Measurements from ENCODE around the gene KCNG3.

Gene KCNG3

GRCh38 chr2:42498497-42498896, 4.7 kb upstream of the KCNG3 start:
- H3K4me1 Mint-ChIP-seq (ENCODE audit: low read depth) = peaks cover 5% of the 10 kb centered on the region
- H3K9me3 Mint-ChIP-seq = no peaks in the 10 kb centered on the region
- H3K36me3 Mint-ChIP-seq (ENCODE audit: low read depth) = no peaks in the 10 kb centered on the region
- H3K4me3 Mint-ChIP-seq = no peak overlapping the region
- H3K27ac Mint-ChIP-seq = no peak overlapping the region
- peaks cover 19% of the 10 kb centered on the region for H3K27me3 Mint-ChIP-seq (ENCODE audit: low read depth)

GRCh38 chr2:42495611-42496010, 1.8 kb upstream of the KCNG3 start:
- H3K27ac Mint-ChIP-seq = no peak overlapping the region
- H3K4me1 Mint-ChIP-seq (ENCODE audit: low read depth) = peaks cover 5% of the 10 kb centered on the region
- H3K9me3 Mint-ChIP-seq = no peaks in the 10 kb centered on the region
- peaks cover 39% of the 10 kb centered on the region for H3K27me3 Mint-ChIP-seq (ENCODE audit: low read depth)
- H3K4me3 Mint-ChIP-seq = no peak overlapping the region
- no peaks in the 10 kb centered on the region for H3K36me3 Mint-ChIP-seq (ENCODE audit: low read depth)

DNA sequence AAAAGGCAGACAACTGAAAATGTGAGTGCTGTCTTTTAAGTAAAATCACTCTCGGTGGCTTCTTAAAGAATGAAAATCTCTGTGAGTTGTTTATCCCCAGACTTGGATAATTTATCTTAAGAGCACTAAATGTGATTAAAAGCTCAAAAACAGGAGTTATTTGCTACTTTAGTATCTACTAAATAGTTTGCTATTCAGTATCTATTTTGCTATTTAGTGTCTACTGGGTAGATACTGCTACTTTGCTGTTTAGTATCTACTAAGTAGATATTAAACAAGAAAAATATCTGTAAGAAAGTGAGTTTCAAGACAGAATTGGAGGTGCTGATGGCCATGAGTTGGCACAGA, 1.4 kb upstream of the KCNG3 start:
- no peaks in the 10 kb centered on the region for H3K9me3 Mint-ChIP-seq
- H3K4me1 Mint-ChIP-seq (ENCODE audit: low read depth) = peaks cover 5% of the 10 kb centered on the region
- H3K27ac Mint-ChIP-seq = no peak overlapping the region
- no peaks in the 10 kb centered on the region for H3K36me3 Mint-ChIP-seq (ENCODE audit: low read depth)
- peak overlapping the region; percentile 89 for H3K4me3 Mint-ChIP-seq
- H3K27me3 Mint-ChIP-seq (ENCODE audit: low read depth) = peaks cover 43% of the 10 kb centered on the region

- H3K27ac Mint-ChIP-seq = peak overlapping the region; percentile 39
- no peaks in the 10 kb centered on the region for H3K36me3 Mint-ChIP-seq (ENCODE audit: low read depth)
- no peaks in the 10 kb centered on the region for H3K9me3 Mint-ChIP-seq
- H3K4me3 Mint-ChIP-seq = peak overlapping the region; percentile 89
- peaks cover 49% of the 10 kb centered on the region for H3K27me3 Mint-ChIP-seq (ENCODE audit: low read depth)
- H3K4me1 Mint-ChIP-seq (ENCODE audit: low read depth) = peaks cover 5% of the 10 kb centered on the region
Measured at GRCh38 chr2:42494355-42495233, 812 bp upstream of the KCNG3 start.

GRCh38 chr2:42492691-42493467, 903 bp downstream of the KCNG3 start:
- peaks cover 55% of the 10 kb centered on the region for H3K27me3 Mint-ChIP-seq (ENCODE audit: low read depth)
- H3K4me1 Mint-ChIP-seq (ENCODE audit: low read depth) = peaks cover 5% of the 10 kb centered on the region
- H3K36me3 Mint-ChIP-seq (ENCODE audit: low read depth) = no peaks in the 10 kb centered on the region
- peak overlapping the region; percentile 51 for H3K4me3 Mint-ChIP-seq
- no peak overlapping the region for H3K27ac Mint-ChIP-seq
- H3K9me3 Mint-ChIP-seq = no peaks in the 10 kb centered on the region

DNA sequence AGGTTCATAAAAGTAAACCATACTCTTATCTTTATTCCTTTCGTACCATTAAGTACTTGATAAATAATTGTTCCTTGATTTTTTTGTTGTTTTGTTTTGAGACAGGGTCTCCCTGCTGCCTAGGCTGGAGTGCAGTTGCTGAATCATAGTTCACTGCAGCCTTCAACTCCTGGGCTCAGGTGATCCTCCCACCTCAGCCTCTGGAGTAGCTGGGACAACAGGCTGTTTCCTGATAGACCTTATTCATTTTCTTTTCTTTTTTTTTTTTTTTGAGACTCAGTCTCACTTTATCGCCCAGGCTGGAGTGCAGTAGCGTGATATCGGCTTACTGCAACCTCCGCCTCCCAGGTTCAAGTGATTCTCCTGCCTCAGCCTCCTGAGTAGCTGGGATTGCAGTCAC, 5.5 kb downstream of the KCNG3 start:
- H3K27me3 Mint-ChIP-seq (ENCODE audit: low read depth) = peaks cover 45% of the 10 kb centered on the region
- no peaks in the 10 kb centered on the region for H3K4me1 Mint-ChIP-seq (ENCODE audit: low read depth)
- H3K36me3 Mint-ChIP-seq (ENCODE audit: low read depth) = no peaks in the 10 kb centered on the region
- H3K9me3 Mint-ChIP-seq = no peaks in the 10 kb centered on the region
- H3K27ac Mint-ChIP-seq = no peak overlapping the region
- H3K4me3 Mint-ChIP-seq = no peak overlapping the region

GRCh38 chr2:42486145-42486906, 7.5 kb downstream of the KCNG3 start:
- Mint-ChIP-seq H3K27ac (no peak overlapping the region), H3K27me3 (ENCODE audit: low read depth) (peaks cover 30% of the 10 kb centered on the region), H3K9me3 (no peaks in the 10 kb centered on the region), H3K4me1 (ENCODE audit: low read depth) (no peaks in the 10 kb centered on the region), H3K36me3 (ENCODE audit: low read depth) (no peaks in the 10 kb centered on the region), H3K4me3 (no peak overlapping the region)

GRCh38 chr2:42480402-42480801, 13.4 kb downstream of the KCNG3 start:
- Mint-ChIP-seq H3K27ac (no peak overlapping the region), H3K9me3 (no peaks in the 10 kb centered on the region), H3K36me3 (ENCODE audit: low read depth) (no peaks in the 10 kb centered on the region), H3K4me3 (no peak overlapping the region), H3K27me3 (ENCODE audit: low read depth) (peaks cover 4% of the 10 kb centered on the region), H3K4me1 (ENCODE audit: low read depth) (no peaks in the 10 kb centered on the region)

DNA sequence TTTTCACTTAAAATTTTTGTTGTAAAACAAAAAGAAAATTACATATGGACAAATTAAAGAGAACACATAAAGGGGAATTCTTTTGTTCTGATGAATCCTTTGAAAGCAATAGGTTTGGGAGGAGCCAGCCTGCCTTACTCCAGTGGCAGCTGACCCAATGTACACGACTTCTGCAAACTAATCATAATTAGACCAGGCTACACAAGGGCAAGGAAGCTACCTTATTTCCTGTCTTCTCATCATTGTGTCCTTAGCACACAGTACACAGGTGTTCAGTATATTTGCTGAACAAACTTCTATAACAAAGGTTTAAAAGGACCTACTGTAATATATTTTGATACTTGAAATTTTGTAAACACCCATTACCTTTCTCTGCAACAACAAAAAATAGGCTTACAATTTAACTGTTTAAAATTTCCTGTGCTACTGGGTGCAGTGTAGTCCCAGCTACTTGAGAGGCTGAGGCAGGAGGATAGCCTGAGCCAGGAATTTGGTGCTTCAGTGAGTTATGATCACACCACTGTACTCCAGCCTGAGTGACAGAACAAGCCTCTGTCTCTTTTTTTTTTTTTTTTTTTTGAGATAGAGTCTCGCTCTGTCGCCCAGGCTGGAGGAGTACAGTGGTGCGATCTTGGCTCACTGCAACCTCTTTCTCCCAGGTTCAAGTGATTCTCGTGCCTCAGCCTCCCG, 18.9 kb downstream of the KCNG3 start:
- H3K27me3 Mint-ChIP-seq (ENCODE audit: low read depth) = no peaks in the 10 kb centered on the region
- H3K4me3 Mint-ChIP-seq = no peak overlapping the region
- H3K4me1 Mint-ChIP-seq (ENCODE audit: low read depth) = no peaks in the 10 kb centered on the region
- no peaks in the 10 kb centered on the region for H3K36me3 Mint-ChIP-seq (ENCODE audit: low read depth)
- no peaks in the 10 kb centered on the region for H3K9me3 Mint-ChIP-seq
- no peak overlapping the region for H3K27ac Mint-ChIP-seq

- Mint-ChIP-seq H3K27me3 (ENCODE audit: low read depth) (no peaks in the 10 kb centered on the region), H3K36me3 (ENCODE audit: low read depth) (no peaks in the 10 kb centered on the region), H3K27ac (no peak overlapping the region), H3K4me3 (no peak overlapping the region), H3K4me1 (ENCODE audit: low read depth) (no peaks in the 10 kb centered on the region), H3K9me3 (no peaks in the 10 kb centered on the region)
Measured at GRCh38 chr2:42470706-42471105, 23.1 kb downstream of the KCNG3 start.

DNA sequence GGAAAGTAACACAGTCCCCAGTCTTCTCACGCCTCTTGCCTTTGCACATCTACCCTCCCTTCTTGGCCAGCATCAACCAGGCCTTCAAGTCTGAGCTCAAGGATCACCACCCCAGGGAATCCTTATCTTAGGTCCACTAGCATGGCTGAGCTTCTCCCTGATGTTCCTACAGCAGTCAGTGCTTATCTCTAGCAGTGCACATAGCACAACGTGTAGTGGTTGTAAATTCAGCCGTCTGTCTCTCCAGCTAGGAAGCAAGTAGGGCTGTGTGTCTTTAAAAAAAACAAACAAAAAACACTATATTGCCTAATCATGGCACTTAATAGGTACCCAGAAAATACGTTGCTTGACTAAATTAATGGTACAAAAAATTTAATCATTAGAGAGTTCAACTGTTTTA, 29.2 kb downstream of the KCNG3 start:
- H3K9me3 Mint-ChIP-seq = no peaks in the 10 kb centered on the region

GRCh38 chr2:42463570-42463969, 30.2 kb downstream of the KCNG3 start:
- Mint-ChIP-seq H3K27ac (no peak overlapping the region), H3K4me3 (no peak overlapping the region), H3K36me3 (ENCODE audit: low read depth) (no peaks in the 10 kb centered on the region), H3K27me3 (ENCODE audit: low read depth) (peaks cover 7% of the 10 kb centered on the region), H3K9me3 (no peaks in the 10 kb centered on the region), H3K4me1 (ENCODE audit: low read depth) (no peaks in the 10 kb centered on the region)

More for the DNA sequence above, 29.2 kb downstream of the KCNG3 start:
- Mint-ChIP-seq H3K36me3 (ENCODE audit: low read depth) (no peaks in the 10 kb centered on the region), H3K27me3 (ENCODE audit: low read depth) (peaks cover under 1% of the 10 kb centered on the region), H3K4me1 (ENCODE audit: low read depth) (no peaks in the 10 kb centered on the region), H3K27ac (no peak overlapping the region), H3K4me3 (no peak overlapping the region)

- Mint-ChIP-seq H3K27me3 (ENCODE audit: low read depth) (peaks cover 7% of the 10 kb centered on the region), H3K4me1 (ENCODE audit: low read depth) (no peaks in the 10 kb centered on the region), H3K9me3 (no peaks in the 10 kb centered on the region), H3K36me3 (ENCODE audit: low read depth) (no peaks in the 10 kb centered on the region), H3K27ac (no peak overlapping the region), H3K4me3 (no peak overlapping the region)
Measured at GRCh38 chr2:42459296-42459695, 34.5 kb downstream of the KCNG3 start.

GRCh38 chr2:42458396-42458795, 35.4 kb downstream of the KCNG3 start:
- Mint-ChIP-seq H3K4me1 (ENCODE audit: low read depth) (no peaks in the 10 kb centered on the region), H3K27ac (no peak overlapping the region), H3K27me3 (ENCODE audit: low read depth) (peaks cover 7% of the 10 kb centered on the region), H3K4me3 (no peak overlapping the region), H3K9me3 (no peaks in the 10 kb centered on the region), H3K36me3 (ENCODE audit: low read depth) (no peaks in the 10 kb centered on the region)
